ENCODE results near the gene SDK1. TPM values are rescaled to one million over a fixed set of nuclear protein-coding genes. Genes with fewer than 3 reads are reported as not detected.

Gene SDK1
- total and polyA plus RNA-seq, 2 experiments from 2014 or later = 2.1 to 10.0 TPM

- no peaks in the 10 kb centered on the region for H3K36me3 ChIP-seq (ENCODE audit: insufficient read depth)
- no peaks in the 10 kb centered on the region for H3K4me1 ChIP-seq (ENCODE audit: insufficient read depth)
- Mint-ChIP-seq H3K4me1 (peaks cover 2% of the 10 kb centered on the region; the same call in 2 of the 3 replicates), H3K27ac (no peak overlapping the region), H3K4me3 (no peak overlapping the region), H3K9me3 (peaks cover 21% of the 10 kb centered on the region), H3K36me3 (ENCODE audit: low read depth) (peaks cover 31% of the 10 kb centered on the region), H3K27me3 (ENCODE audit: insufficient read depth, low read depth, poor library complexity) (peaks cover 10% of the 10 kb centered on the region)
- H3K4me3 ChIP-seq = no peak overlapping the region
- DNase-seq (ENCODE audit: low spot score) = no peak
- no peak for ATAC-seq
- H3K9me2 ChIP-seq (ENCODE audit: insufficient read depth) = no peaks in the 10 kb centered on the region
- H3K4me2 ChIP-seq = no peak overlapping the region
- no peak overlapping the region for H2AFZ ChIP-seq
- no peaks in the 10 kb centered on the region for H3F3A ChIP-seq (replicated peaks; ENCODE audit: low read depth)
- no peaks in the 10 kb centered on the region for H3K79me2 ChIP-seq (replicated peaks; ENCODE audit: insufficient read depth)
- H3K27ac ChIP-seq (ENCODE audit: low read depth) = no peak overlapping the region
- TF ChIP-seq EZH2phosphoT487 (IDR thresholded peaks at IDR 0.05; ENCODE audit: unreplicated experiment) = no peak
- TF ChIP-seq NANOG (IDR thresholded peaks at IDR 0.05; ENCODE audit: borderline replicate concordance) = no peak
- no peak for TF ChIP-seq CTCF (conservative IDR thresholded peaks at IDR 0.05; ENCODE audit: low read depth in 2 of 2)
- no peak for TF ChIP-seq ZNF462 (CRISPR knock-in tag; IDR thresholded peaks at IDR 0.05)
- no peak for TF ChIP-seq POLR2AphosphoS5 (IDR thresholded peaks at IDR 0.05; ENCODE audit: low read depth)
- TF ChIP-seq ZNF331 (CRISPR knock-in tag; IDR thresholded peaks at IDR 0.05; ENCODE audit: low read depth) = no peak
- no peak for TF ChIP-seq CREB1 (CRISPR knock-in tag; IDR thresholded peaks at IDR 0.05; ENCODE audit: low read depth)
- TF ChIP-seq ZNF114 (CRISPR knock-in tag; IDR thresholded peaks at IDR 0.05) = no peak
- TF ChIP-seq STAT1 (IDR thresholded peaks at IDR 0.05; ENCODE audit: unreplicated experiment) = no peak
- no peak for TF ChIP-seq EZH2 (IDR thresholded peaks at IDR 0.05; ENCODE audit: low read depth, unreplicated experiment)
- TF ChIP-seq ETS1 (IDR thresholded peaks at IDR 0.05) = no peak
- no peak for TF ChIP-seq JUNB (IDR thresholded peaks at IDR 0.05; ENCODE audit: unreplicated experiment)
- no peak for TF ChIP-seq REST (IDR thresholded peaks at IDR 0.05; ENCODE audit: unreplicated experiment)
- H4K20me1 ChIP-seq (replicated peaks; ENCODE audit: insufficient read depth) = no peaks in the 10 kb centered on the region
- H3K27me3 ChIP-seq (ENCODE audit: insufficient read depth) = no peaks in the 10 kb centered on the region
These were observed 875.9 kb downstream of the SDK1 start for GRCh38 chr7:4177001-4177400.

All from GM23338 (cell line).